HG02588 (cell line): ENCODE data around the gene CDK11B.
"Not testable (repeated sequence)": the region's sequence is repeated elsewhere in the genome, so short reads cannot be mapped to it uniquely, and the experiment has no call there.

Source experiments
- ATAC-seq: cut with Tn5 transposase; IDR thresholded peaks from one replicate; pipeline ENCODE4 v1.9.1; 2021; ENCODE audit warnings: mild to moderate bottlenecking, moderate library complexity; ENCODE audit not compliant: unreplicated experiment

Gene CDK11B

DNA sequence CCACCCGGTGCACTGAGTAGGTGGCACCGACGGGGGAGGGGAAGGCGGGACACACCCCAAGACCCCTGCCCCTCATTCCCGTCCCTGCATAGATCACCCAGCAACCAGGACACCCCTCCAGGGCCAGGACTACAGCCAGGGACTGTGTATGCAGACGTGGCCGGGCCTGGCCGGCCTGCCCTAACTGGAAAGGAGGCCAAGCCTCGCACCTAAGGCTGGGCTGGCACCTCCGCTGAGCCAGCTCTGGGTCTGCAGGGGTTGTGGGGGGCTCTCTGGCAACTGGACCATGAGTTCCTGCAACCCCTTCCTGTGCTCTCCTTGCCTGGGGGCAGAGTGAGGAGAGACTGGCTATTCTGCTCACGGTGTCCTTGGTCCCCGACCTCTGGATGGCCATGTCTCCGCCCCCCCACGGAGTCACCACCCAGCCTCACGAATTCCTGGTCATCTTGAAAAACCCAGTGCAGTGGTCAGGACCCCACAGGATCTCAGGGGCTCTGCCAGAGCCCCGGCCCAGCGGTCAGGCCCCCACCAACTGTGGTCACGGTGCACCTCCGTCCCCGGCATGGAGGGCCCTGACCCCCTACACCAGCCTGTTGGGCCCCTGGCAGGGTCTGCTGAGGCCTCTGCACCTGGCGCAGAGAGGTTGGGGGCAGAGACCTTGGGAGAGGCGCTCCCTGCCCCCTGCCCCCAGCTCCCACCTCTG lies 57.8 kb downstream of the CDK11B start:
- no peak for ATAC-seq

DNA sequence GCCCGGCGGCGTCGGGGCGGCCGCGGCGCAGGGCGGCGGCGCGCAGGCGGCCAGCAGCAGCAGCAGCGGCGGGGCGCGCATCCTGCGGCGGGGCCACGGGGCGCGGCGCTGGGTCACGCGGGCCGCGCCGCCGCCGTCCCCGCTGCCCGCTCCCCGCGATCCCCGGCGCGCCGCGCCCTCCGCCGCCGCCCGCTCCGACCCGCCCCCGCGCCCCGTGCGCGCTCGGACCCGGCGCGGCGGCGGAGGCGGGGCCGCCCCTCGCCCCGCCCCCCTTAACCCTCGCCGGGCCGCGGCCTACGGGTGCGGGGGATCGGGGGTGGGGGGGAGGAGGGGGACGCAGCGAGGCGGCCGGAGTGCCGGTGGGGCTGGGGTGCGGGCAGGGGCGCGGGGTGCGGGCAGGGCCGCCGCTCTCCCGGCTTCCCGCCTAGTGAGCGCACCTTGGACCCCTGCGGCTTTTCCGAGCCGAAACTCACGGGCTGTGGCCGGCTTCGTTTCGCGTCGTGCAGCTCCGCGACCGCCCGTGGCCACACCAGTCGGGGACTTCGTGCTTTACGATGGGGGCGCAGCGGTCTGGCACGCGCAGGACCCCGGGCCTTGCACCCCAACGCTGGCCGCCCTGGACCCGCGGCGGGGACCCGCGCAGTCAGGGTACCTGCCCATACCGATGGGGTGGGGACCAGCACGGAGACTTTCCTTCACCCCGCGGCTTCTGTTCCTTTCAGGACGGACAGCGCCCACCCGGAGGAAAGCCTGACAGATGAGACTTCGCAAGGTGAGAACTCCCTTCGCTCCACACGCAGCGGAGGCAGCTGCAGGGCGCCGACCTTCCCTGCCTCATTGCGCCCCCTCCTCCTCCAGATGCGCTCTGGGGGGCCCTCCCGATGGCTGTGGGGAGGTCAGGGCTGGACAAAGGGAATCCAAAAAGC lies 58.6 kb downstream of the CDK11B start, which contains the start of gene FNDC10:
Gene FNDC10 (minus strand): TSS at position 201 of the 926 bp plus-strand sequence. CDS start 120 bp downstream, at position 81.
- ATAC-seq = no peak

DNA sequence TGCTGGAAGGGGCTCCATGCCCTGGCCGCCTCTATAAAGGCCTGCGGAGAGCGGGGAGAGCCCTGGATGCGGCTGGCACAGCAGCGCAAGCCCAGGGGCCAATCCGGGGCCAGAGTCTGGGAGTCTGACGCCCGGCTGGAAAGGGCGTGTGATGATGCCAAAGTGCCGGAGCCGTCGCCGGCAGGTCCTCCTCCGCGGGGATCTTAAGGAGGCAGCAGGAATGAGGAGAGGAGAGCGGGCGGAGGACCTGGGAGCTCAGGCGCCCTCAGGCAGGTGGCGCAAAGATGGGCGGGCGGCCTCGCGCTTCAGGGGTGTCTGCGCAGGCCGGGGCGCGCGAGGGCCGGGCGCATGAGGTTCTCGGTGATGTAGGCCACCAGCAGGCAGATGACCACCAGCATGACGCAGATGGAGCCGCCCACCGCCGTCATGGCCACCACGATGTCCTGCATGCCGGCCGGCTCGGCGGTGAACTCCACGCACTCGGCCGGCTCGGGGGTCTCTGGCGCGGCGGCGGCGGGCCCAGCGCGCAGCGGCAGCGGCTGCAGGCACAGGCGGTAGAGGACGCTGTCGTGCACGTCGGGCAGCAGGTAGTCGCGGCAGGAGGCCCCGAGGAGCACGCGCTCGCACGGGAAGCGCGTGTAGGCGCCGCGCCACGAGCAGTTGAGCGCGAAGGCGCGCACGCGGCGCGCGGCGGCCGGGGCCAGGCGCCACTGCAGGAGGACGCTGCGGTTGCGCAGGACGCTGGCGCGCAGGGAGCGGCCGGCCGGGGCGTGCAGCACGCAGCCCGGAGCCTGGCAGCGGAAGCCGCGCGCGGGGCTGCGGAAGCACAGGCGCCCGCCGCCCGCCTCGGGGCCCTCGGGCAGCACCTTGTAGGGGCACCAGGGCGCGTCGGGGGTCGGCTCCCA lies 59.5 kb downstream of the CDK11B start:
- ATAC-seq = no peak

DNA sequence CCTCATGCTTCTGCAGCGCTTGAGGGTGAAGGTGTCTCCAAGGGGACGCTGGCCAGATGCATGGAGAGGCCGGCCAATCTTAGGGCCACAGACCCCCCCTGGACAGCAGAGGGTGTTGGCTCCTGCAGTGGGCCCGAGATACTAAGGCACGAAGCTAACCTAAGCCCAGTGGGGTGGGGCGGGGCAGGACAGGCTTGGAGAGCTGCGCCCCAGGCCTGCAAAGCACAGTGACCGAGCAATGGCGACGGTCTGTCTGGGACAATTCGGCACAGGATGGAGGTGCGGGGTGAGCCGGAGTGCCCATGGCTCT lies 60.1 kb downstream of the CDK11B start:
- no peak for ATAC-seq

DNA sequence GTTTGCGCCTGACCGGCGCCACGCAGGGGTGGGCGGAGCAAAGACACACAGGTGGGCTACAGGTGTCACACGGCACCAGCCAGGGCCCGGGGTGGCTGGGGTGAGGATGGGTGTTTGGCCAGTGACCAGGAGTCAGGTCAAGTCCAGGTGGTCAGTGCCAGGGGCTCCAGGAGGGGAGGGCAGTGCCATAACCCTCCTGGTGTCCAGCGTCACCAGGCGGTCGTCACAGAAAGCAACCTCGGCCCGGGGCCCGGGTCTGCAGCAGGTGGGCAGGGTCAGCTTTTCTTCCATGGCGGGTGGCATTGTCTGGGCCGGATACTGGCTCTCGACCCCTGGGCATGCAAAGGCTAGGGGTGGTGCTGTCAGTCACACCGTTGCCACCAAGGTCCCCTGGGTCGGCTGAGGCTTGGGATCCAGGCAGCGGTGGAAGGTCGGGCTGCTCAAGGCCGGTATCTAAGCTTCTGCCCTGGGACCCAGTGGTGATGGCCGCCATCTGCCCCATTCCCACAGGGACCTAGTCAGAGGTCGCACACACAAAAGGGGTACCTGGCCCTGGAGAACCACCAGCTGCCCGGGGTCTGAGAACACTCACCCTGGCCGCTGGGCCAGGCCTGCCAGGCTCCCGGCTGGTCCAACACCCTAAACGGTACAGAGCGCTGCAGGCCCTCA lies 60.6 kb downstream of the CDK11B start:
- ATAC-seq = no peak

DNA sequence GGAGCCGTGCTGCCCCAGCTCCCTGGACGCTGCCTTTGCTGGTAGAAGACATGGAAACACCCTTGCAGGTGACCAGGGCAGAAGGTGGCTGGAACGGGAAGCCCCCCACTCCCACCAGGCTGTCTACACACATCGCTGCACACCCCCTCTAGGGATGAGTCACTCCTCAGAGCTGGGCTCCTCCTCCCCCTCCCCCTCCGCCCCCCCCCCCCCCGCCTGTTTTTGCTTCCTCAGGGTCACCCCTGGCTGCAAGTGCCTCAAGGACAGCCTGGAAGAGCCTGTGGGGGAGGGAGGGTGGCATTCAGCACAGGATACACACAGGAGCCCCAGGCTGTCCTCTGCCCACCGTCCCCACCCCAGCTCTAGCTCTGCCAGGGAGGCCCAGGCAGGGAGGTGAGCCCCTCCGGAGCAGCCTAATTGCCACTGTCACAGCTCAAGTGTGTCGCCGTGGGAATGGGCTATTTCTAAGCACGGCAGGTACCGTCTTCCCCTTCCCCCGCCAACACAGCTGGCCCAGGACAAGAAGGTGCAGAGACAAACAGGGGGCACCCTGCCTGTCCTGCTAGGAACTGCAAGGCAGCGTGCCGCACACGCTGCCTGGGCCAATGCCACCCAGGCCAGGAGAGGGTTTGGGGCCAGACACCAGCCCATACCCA lies 61.4 kb downstream of the CDK11B start:
- ATAC-seq = no peak

GRCh38 chr1:1596493-1597274 lies 62.1 kb downstream of the CDK11B start:
- no peak for ATAC-seq

- not testable (repeated sequence) for ATAC-seq
Measured at GRCh38 chr1:1595341-1595740, 63.5 kb downstream of the CDK11B start.

DNA sequence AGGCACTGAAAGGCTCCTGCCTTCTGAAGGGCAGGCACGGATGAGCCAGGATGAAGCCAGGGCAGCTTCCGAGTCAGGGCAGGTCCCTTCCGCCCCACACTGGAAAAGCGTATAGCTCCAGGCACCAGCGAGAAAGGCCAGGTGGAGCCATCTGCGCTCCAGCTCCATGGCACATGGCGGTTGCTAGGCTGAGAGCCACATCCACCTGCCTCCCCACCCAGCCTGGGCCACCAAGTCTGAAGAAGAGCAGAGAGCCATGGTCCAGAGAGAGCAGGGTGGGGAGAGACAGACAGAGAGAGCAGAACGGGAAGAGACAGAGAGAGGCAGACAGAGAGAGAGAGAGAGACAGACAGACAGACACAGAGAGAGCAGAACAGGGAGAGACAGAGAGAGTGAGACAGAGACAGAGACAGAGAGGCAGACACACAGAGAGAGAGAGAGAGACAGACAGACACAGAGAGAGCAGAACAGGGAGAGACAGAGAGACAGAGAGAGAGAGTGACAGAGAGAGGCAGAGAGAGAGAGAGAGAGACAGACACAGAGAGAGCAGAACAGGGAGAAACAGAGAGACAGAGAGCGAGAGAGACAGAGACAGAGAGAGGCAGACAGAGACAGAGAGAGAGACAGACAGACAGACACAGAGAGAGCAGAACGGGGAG lies 64.1 kb downstream of the CDK11B start:
- no peak for ATAC-seq

GRCh38 chr1:1593834-1594601 lies 64.8 kb downstream of the CDK11B start:
- ATAC-seq = no peak

GRCh38 chr1:1591452-1591851 lies 67.4 kb downstream of the CDK11B start:
- no peak for ATAC-seq
